GM10266 (cell line): Measurements from ENCODE around the gene POLR2E.
"Not testable (repeated sequence)": the region's sequence is repeated elsewhere in the genome, so short reads cannot be mapped to it uniquely, and the experiment has no call there.

Experiments used
- DNase-seq: peaks from one replicate; pipeline ENCODE4 v3.0.0; 2012; ENCODE audit errors: extremely low spot score
- CTCF ChIP-seq: IDR thresholded peaks from 2 replicates; pipeline ENCODE4 v1.5.1; 2012; ENCODE audit warnings: mild to moderate bottlenecking, low read depth; ENCODE audit not compliant: control insufficient read depth, insufficient read depth; ENCODE audit errors: missing control alignments

The POLR2E gene

GRCh38 chr19:1119475-1120217, 24.5 kb upstream of the POLR2E start:
- TF ChIP-seq CTCF: no peak
- no peak for DNase-seq

GRCh38 chr19:1118999-1119398, 23.8 kb upstream of the POLR2E start:
- TF ChIP-seq CTCF: no peak
- no peak for DNase-seq

GRCh38 chr19:1117654-1118053, 22.5 kb upstream of the POLR2E start:
- DNase-seq: no peak
- no peak for TF ChIP-seq CTCF

- no peak for DNase-seq
- TF ChIP-seq CTCF: no peak
Measured at GRCh38 chr19:1116726-1117581, 21.8 kb upstream of the POLR2E start.

- TF ChIP-seq CTCF: no peak
- no peak for DNase-seq
Measured at GRCh38 chr19:1115646-1116420, 20.7 kb upstream of the POLR2E start.

- not testable (repeated sequence) for DNase-seq
Measured at GRCh38 chr19:1114728-1115127, 19.6 kb upstream of the POLR2E start.

GRCh38 chr19:1113986-1114483, 18.9 kb upstream of the POLR2E start:
- no peak for DNase-seq
- no peak for TF ChIP-seq CTCF
